ENCODE measurements around the gene SLC51B.
A peak's percentile ranks its signal among the peaks of the same experiment; 100 is the strongest.
"Not testable (repeated sequence)": the region's sequence is repeated elsewhere in the genome, so short reads cannot be mapped to it uniquely, and the experiment has no call there.

SLC51B gene

DNA sequence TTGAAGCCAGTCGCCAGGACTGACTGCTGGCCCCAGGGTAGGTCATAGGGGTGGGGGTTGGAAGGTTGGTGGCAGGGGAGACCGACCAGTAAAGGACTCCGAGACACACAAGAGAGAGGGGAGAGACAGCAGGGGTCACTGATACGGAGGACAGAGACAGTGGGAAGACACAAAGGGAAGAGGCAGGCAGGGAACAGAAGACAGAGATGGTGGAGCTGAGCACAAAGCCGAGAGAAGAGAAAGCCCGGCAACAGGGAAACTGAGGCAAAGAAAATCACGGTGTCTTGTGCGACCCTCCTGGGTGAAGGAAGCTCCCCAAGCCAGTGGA lies 22.1 kb downstream of the SLC51B start:
- no peak for DNase-seq

DNA sequence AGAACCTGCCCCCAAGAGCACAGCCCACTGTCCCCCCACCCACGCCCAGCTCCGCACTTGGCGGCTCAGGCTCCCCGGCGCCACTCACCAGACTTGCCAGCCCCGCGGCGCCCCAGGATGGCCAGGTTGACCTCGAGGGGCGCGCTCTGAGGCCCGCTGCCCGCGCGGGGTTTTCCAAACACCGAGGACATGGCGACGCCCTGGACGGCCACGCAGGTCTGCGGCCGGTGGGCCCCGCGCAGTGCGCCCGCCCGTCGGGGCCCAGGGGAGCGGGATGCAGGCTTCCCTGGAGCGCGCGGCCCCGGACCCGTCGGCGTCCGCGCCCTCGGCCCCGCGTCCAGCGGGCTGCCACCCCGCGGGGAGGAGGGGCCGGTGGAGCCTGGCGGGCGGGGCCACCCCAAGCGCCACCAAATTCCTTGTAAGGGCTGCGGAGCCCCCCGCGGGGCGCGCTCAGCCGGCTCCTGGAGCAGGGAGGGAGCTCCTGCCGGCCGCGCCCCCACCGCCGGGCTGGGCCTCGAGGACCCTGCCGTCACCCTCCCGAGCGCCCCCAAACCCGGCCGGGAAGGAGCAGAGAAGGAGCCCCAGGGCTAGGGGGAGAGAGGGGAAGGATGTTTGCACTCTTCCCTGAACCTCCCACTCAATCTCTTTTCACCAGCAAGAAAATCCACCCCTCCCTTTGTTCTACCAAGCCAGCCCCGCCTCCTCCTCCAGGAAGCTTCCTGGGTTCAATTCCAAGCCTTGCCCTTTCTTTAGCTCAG lies 22.6 kb downstream of the SLC51B start, which contains the start of gene RASL12:
RASL12 (minus strand) TSS at position 347 of the 758 bp plus-strand sequence; CDS start at position 191, 156 bp downstream.
- no peak for DNase-seq

DNA sequence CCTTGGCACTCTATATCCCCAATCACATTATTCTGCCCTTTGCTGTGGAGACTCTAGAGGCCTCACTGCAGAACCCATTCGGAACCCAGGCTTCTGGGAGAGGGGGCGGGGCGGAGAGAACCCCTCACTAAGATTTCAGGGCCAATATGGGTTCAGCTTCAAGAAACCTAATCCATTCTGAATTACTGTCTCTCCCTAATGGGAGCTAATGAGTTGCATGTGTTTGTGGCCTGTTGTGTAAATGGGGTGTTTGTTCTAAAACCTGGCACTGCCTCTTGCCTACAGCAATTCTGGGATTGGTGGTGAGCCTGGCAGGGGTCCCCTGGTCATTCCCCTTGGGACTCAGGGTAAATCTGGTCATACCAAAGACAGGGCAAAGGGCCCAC lies 23.2 kb downstream of the SLC51B start:
- no peak for DNase-seq

DNA sequence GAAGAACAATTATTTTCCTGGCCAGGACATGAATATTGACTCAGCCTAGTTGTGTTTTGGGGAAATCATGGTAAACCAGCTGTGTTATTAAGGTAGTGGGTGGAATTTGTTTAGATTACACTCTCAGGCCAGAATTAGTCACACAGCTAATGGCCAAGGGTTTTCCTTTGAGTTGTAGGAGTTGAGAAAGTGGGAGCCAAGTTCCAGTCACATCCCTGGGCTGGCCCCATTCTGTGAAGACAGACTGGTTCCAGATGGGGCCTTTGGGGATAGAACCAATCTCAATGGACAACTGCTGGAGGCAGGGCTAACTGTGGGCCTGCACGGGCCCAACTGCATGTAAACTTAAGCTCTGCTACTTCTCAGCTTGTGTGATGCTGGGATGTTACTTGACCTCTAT lies 24.0 kb downstream of the SLC51B start:
- DNase-seq, result no peak

DNA sequence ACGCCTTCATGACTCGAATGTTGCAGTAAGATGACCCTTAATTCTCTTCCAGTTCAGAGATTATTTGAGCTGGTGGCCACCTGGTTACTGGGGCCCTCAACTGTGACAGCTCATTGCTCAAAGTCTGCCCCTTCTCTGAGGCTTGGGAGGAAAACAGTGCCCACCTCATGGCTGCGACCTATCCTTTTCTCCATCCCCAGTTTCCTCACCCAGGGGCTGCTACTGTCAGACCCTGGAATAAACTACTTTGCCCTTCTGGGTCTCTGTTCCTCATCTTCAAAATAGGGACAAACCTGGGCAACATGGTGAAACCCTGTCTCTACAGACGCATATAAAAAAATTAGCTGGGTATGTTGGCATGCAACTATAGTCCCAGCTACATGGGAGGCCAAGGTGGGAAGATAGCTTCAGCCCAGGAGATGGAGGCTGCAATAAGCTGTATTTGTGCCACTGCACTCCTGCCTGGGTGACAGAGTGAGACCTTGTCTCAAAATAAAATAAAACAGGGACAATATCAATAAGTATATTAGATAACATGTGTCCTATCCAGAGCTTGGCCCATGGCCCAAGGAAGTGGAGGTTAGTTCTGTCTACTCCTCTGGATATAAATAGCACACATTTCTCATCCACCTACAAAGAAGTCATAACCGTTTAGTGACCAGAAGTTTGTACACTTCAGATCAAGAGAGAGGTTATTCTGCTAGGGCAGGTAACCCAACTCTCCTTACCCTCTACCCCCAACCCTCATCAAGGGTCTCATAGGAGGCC lies 24.8 kb downstream of the SLC51B start:
- no peak for DNase-seq

DNA sequence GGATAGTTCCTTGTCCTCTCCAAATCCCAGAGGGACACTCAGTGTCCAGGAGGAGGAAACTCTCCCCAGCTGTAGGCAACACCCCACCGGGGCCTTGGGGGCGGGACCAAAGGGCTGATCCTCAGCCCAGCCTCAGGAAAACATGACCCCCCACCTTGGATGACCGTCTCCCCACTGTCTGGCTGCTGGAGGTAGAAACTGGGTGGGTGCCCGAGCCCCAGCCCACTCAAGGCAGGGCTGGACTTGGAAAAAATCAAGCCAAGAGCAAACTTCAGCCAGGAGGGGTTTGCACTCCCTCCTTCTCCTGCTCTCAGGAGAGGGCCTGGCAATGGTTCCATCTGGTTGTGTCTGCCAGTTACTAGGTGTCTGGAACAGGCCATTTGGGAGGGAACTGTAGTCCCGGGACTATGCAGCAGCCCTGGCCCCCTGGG lies 26.2 kb downstream of the SLC51B start:
- DNase-seq, result no peak

DNA sequence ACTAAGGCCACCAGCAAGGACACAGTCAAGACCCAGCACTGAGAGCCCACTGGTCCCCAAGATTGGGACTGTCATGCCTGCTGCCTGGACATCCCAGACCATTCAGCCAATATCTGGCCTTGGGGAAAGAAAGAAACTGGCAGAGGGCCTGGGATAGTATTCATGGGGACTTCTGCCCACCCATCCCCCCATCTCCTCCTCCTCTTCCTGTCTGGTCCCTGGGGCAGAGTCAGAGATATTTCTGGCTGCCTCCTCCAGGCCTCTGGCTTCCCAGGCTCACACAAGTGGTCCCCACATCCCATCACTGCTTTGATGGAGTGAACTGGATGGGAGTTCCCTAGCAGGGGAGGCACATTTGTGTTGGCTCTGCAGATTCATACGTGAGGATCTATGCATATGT lies 26.8 kb downstream of the SLC51B start:
- DNase-seq, result no peak

DNA sequence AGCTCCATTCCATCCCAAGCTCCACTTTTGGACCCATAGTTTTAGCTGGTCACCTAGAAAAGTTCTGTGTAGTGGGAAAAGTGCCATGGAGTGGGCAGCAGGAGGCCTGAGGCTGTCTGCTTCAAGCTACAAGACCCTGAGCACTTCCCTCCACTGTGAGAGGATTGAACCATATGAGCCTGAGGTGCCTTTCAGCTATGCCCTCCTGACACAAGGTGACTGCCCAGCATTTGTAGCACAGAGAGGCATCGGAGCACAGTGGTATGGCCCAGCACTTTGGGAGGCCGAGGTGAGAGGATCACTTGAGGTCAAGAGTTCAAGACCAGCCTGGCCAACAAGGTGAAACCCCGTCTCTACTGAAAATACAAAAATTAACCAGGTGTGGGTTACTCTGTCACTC lies 27.4 kb downstream of the SLC51B start:
- DNase-seq, result no peak

DNA sequence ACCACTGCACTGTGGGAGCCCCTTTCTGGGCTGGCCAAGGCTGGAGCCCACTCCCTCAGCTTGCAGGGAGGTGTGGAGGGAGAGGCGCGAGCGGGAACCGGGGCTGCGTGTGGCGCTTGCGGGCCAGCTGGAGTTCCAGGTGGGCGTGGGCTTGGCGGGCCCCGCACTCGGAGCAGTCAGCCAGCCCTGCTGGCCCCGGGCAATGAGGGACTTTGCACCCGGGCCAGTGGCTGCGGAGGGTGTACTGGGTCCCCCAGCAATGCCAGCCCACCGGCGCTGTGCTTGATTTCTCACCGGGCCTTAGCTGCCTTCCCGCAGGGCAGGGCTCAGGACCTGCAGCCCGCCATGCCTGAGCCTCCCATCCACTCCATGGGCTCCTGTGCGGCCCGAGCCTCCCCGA lies 29.8 kb downstream of the SLC51B start:
- DNase-seq, result not testable (repeated sequence)

DNA sequence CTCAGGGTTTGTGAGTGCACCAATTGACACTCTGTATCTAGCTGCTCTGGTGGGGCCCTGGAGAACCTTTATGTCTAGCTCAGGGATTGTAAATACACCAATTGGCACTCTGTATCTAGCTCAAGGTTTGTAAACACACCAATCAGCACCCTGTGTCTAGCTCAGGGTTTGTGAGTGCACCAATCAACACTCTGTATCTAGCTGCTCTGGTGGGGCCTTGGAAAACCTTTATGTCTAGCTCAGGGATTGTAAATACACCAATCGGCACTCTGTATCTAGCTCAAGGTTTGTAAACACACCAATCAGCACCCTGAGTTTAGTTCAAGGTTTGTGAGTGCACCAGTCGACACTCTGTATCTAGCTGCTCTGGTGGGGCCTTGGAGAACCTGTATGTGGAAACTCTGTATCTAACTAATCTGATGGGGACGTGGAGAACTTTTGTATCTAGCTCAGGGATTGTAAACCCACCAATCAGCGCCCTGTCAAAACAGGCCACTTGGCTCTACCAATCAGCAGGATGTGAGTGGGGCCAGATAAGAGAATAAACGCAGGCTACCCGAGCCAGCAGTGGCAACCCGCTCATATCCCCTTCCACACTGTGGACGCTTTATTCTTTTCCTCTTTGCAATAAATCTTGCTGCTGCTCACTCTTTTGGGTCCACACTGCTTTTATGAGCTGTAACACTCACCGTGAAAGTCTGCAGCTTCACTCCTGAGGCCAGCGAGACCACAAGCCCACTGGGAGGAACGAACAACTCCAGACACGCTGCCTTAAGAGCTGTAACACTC lies 30.6 kb downstream of the SLC51B start:
- DNase-seq, result not testable (repeated sequence)

DNA sequence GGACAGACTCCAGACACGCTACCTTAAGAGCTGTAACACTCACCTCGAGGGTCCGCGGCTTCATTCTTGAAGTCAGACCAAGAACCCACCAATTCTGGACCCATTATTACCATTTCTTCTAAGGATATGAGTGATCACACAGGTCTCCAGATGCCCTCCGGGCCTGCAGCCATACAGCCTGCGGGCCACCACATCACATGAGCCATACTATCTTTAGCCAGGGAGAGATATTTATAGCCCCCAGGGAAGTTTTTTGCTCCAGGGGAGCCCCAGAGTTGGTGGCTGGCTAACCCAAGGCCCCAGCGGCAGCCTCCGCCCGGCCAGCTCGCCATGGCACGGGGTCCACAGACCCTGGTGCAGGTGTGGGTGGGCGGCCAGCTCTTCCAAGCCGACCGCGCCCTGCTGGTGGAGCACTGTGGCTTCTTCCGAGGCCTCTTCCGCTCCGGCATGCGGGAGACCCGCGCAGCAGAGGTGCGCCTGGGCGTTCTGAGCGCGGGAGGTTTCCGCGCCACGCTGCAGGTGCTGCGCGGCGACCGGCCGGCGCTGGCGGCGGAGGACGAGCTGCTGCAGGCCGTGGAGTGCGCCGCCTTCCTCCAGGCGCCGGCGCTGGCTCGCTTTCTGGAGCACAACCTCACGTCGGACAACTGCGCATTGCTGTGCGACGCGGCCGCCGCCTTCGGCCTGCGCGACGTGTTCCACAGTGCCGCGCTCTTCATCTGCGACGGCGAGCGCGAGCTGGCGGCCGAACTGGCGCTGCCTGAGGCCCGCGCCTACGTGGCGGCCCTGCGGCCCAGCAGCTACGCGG lies 31.5 kb downstream of the SLC51B start, which contains the start of gene KBTBD13:
KBTBD13 (plus strand) TSS at position 261 of the 805 bp plus-strand sequence; CDS start at position 331, 70 bp downstream.
- DNase-seq, result no peak

DNA sequence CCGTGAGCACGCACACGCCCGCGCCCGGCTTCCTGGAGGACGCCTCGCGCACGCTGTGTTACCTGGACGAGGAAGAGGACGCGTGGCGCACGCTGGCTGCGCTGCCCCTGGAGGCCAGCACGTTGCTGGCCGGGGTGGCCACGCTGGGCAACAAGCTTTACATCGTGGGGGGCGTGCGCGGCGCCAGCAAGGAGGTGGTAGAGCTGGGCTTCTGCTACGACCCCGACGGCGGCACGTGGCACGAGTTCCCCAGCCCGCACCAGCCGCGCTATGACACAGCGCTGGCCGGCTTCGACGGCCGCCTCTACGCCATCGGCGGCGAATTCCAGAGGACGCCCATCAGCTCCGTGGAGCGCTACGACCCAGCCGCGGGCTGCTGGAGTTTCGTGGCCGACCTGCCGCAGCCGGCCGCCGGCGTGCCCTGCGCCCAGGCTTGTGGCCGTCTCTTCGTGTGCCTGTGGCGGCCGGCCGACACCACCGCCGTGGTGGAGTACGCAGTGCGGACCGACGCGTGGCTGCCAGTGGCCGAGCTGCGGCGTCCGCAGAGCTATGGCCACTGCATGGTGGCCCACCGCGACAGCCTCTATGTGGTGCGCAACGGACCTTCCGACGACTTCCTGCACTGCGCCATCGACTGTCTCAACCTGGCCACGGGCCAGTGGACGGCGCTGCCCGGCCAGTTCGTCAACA lies 32.2 kb downstream of the SLC51B start:
- no peak for DNase-seq

DNA sequence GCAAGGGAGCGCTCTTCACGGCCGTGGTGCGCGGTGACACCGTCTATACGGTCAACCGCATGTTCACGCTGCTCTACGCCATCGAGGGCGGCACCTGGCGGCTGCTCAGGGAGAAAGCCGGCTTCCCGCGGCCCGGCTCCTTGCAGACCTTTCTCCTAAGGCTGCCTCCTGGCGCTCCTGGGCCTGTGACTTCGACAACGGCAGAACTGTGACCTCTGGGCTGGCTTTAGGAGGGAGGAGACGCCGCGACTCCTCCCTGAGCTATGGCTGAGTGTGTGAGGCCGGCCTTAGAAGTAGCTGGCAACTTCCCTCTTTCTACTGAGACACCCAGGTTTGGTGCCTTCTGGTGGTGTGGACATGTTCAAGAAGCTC lies 32.8 kb downstream of the SLC51B start:
- no peak for DNase-seq

DNA sequence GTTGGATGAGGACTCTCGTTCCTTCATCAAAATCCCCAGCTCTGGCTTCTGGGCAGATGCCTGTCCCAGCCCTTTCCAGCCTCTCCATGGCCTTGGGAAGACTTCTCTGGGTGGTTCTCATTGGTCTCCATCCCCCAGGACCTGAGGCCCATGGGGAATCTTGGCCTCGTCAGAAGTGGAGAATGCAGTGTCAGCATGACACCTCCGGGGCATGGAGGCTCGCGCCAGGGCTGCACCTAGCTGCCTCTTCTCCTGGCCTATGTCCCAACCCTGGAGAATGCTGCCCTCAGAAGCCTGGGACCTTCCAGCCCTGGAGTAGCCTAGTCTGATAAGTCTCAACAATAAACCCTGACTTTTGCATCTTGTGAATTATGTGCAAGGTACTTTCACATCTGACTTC lies 34.4 kb downstream of the SLC51B start:
- DNase-seq, result no peak

DNA sequence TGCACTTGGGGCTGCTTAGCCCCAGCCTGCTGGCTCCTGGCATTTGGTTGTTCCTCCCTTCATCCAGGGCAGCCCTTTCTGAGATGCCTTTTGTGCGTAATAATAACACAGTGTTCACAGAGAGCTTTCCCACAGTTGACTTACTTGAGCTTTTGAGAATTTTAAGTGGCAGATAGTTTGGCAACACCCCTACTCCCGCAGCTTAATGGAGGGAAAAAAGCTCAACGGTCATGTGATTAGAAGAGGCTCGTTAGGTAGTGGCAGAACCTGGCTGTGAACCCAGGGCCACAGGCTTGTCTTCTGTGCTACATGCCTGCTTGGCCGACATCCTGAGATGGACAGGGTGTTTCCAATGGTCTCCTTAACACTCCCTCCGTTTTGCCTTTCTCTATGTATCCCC lies 36.1 kb downstream of the SLC51B start:
- DNase-seq, result no peak

DNA sequence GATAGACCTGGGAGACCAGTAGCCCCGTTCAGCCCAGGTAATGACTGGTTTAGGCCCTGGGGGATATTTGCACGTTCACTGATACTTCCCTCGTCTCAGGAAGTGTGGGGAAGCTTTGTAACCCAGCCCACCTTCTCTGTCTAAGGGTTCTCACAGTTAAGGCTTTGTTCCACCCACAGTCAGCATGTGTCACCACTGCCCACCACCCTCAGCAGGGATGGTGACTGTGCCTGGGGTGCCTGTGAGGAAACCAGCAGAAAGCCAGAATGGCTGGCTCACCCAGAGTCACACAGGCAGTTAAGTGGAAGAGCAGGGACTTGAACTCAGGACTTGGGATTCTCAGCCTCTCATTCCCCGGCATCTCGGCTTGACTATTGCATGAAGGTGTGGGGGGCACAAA lies 36.6 kb downstream of the SLC51B start:
- no peak for DNase-seq

DNA sequence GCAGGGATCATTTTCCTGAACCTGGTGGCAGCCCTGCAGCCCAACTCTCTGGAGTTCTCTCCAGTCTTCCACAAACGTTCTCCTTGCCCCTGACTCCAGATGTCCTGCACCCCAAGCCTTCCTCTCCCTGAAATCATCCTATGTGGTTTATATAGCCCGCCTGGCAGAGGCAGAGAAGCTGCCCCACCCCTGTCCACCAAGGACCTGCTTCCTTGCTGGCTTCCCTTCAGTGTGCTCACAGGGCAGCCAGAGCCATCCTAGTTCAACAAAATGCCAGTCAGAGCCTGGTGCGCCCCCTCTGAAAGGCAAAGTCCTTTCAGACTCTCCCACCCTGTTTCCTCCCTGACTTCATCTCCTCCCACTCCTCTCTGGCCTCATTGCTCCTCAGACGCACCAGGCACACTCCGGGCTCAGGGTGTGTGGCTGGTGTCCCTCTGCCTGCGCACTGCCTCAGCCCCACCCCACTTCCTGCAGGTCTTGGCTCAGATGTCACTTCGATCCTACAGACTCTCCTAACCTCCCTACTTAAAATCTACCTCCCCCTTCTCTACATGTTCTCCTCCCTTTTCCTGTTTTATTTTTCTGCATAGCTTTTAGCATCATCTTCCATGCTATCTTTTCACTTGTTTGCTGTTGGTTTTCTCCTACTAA lies 37.2 kb downstream of the SLC51B start:
- DNase-seq, result no peak

DNA sequence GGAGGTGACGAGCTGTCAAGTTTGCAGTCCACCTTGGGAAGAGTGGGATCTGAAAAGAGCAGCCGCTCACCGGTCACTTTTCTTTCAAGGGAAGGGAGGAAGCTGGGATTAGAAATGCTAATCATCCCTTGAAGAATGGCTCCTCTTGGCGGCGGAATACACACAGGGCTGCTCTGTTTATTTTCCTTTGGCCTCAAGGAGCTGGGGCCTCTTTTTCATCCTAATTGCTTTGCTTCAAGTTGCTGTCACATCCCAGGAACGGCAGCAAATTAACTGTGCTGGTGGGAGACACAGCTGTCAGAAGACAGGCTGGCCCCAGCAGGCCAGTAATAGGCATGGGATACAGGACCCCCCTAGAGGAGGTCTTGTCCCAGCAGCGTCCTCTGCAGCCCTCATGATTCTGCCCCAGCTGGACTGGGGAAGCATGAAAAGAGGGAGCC lies 38.1 kb downstream of the SLC51B start:
- DNase-seq, result peak; percentile 46

DNA sequence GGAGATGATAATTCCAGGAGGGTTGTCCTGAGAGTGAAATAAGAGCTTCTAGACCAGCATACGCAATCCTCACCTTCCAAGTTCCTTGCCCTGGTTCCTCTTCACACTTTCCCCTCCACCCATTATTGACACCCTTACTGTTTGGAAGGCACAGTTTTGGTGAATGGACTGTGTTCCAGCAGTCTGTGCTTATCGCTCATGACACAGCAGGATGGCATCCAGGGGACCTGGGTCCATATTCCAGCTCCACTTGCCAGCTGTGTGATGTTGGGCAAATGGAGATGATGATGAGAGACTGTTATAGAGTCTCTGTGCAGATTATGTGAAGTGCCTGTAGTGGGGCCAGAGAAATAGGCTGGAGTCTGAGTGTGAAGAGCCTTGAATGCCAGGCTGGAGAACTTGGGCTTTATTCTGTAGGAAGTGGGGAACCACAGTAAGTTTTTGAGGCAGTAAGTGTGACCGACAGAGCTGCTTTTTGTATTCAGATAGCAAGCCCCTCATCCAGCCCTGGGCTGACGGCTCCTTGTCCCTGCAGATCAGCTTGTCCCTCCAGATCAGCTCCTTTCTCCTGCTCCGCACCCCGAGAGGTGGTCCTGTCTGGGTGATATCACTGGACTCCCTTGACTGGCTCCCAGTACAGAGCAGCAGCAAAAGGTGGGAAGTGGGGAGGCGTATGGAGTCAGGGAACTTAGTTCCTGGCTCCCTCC lies 39.5 kb downstream of the SLC51B start:
- DNase-seq, result no peak

DNA sequence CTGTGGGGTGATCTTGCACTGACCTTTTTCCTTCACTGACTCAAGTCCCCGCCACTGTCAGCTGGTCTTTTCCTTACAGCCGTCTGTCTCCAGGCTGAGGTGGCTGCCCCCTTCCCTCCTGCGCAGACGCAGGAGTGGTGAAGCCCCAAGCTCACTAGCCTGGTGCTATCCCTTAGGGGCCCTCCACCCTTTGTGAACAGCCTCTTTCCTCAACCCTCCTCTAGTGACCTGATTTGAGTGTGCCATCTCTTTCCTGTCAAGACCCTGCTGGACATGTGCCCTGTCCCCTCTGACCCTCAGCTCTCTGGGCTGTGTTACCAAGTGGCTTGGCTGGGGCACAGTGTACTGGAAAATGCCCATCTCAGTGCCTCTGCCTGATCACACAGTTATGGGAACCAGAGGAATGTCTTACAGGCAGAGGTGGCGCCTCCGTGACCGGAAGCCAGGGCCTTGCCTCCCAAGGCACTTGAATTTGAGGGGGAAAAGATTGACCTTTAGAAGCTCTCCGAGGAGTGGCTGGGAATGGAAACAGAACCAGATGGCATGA lies 40.1 kb downstream of the SLC51B start:
- DNase-seq, result no peak
